IPS-18a (cell line): ENCODE data around the gene TWIST1.

Experiments
- H3K27ac ChIP-seq: one replicate; pipeline ENCODE4 v1.5.1; 2013; ENCODE audit warnings: low read length
- H3K27me3 ChIP-seq: one replicate; pipeline ENCODE4 v1.6.1; 2013; ENCODE audit warnings: mild to moderate bottlenecking, low read length; ENCODE audit not compliant: control insufficient read depth, insufficient read depth
- H3K36me3 ChIP-seq: one replicate; pipeline ENCODE4 v1.6.1; 2013; ENCODE audit warnings: low read depth, low read length; ENCODE audit not compliant: control insufficient read depth
- H3K4me1 ChIP-seq: one replicate; pipeline ENCODE4 v1.6.1; 2013; ENCODE audit warnings: low read depth, low read length; ENCODE audit not compliant: control insufficient read depth
- H3K4me3 ChIP-seq: one replicate; pipeline ENCODE4 v1.5.1; 2013; ENCODE audit warnings: low read length
- H3K9ac ChIP-seq: one replicate; pipeline ENCODE4 v1.6.1; 2013; ENCODE audit warnings: mild to moderate bottlenecking, low read length, moderate library complexity
- H3K9me3 ChIP-seq: one replicate; pipeline ENCODE4 v1.6.1; 2013; ENCODE audit warnings: low read depth, low read length; ENCODE audit not compliant: control insufficient read depth

Gene TWIST1

DNA sequence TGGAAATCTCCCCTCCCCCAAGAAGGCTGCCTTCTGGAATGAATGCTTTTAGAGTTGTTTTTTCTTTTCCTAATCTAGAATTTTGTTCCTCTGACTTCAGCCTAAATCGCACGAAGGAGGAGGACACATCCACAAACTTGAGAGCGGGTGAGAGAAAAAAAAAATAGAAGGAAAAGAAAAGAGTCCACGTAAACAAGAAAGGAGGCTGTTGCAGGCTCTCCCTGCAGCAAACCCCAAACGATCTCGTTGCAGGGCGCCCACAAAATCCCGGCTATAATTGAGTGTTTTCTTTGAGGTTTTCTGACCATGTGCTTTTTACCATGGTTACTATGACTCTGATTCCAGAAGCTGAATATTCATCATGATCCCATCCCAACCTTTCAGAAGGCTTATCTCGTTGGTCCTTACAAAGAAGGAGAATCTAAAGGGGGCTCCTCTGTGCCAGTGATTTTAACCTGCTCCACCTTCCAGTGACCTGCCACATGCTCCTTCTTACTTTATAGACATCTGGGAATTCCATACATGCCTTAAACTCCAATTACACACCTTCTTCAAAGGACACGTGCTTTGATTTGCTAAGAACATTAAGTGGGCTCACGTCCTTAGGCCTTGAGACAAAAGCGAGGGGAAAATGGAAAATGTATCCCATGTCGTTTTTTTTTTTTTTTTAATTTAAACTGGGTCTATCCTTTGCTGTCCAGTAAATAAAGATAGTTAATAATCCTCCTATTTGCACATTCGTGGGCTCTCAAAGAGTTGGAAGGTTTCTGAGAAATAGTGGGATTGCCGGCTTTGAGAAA is 5.8 kb downstream of the TWIST1 start:
- H3K27ac ChIP-seq: no peak overlapping the region
- peak overlapping the region; percentile 25 for H3K4me3 ChIP-seq
- H3K9ac ChIP-seq: no peak overlapping the region
- peaks cover 100% of the 10 kb centered on the region for H3K27me3 ChIP-seq
- H3K9me3 ChIP-seq: peaks cover 3% of the 10 kb centered on the region
- H3K4me1 ChIP-seq: peaks cover 47% of the 10 kb centered on the region
- no peaks in the 10 kb centered on the region for H3K36me3 ChIP-seq

- peaks cover 49% of the 10 kb centered on the region for H3K4me1 ChIP-seq
- H3K27me3 ChIP-seq: peaks cover 100% of the 10 kb centered on the region
- H3K27ac ChIP-seq: no peak overlapping the region
Measured at GRCh38 chr7:19110776-19111175, 6.7 kb downstream of the TWIST1 start.

DNA sequence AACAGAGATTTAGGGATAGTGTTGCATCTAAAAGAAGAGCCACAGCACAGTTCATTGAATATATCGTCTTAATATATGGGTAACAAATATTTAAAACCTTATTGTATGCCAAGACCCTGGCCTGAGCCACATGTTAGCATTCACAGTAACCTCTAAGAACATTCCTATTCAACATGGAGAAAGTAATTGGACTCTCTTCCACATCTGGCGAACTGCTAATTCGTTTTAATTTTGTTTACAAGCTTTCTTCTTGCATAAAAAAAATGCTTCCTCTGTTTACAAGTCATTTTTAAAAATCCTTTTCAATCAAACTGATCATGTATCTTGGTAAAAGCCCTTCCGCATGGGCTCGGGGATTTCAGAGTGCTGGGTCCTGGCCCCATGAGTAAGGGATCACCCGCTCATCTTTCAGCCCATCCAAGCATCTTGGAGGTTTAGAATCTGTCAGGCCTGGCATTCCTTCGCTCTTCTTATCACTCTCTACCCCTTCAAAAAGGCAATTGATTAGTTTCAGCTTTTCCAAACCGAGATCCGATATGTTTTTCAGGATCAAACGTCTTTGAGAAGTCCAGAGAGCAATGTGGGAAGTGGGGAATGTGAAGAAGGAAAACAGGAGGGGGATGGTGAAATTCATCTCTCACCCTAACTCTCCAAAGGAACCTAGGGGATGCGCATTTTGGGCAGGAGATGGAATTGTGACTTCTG is 7.3 kb downstream of the TWIST1 start:
- H3K27me3 ChIP-seq: peaks cover 100% of the 10 kb centered on the region

More at GRCh38 chr7:19110776-19111175, 6.7 kb downstream of the TWIST1 start:
- Histone ChIP-seq H3K9me3 (peaks cover 3% of the 10 kb centered on the region), H3K36me3 (no peaks in the 10 kb centered on the region), H3K4me3 (peak overlapping the region; percentile 10), H3K9ac (no peak overlapping the region)

GRCh38 chr7:19109000-19109946 is 8.2 kb downstream of the TWIST1 start:
- H3K4me3 ChIP-seq: peak overlapping the region; percentile 65
- peaks cover 3% of the 10 kb centered on the region for H3K9me3 ChIP-seq
- H3K36me3 ChIP-seq: no peaks in the 10 kb centered on the region
- peaks cover 51% of the 10 kb centered on the region for H3K4me1 ChIP-seq
- no peak overlapping the region for H3K27ac ChIP-seq
- H3K9ac ChIP-seq: no peak overlapping the region
- H3K27me3 ChIP-seq: peaks cover 100% of the 10 kb centered on the region

More for the DNA sequence above, 7.3 kb downstream of the TWIST1 start:
- peak overlapping the region; percentile 10 for H3K4me3 ChIP-seq
- H3K9me3 ChIP-seq: peaks cover 3% of the 10 kb centered on the region
- no peak overlapping the region for H3K27ac ChIP-seq
- no peak overlapping the region for H3K9ac ChIP-seq
- H3K4me1 ChIP-seq: peaks cover 51% of the 10 kb centered on the region
- H3K36me3 ChIP-seq: no peaks in the 10 kb centered on the region

- peaks cover 46% of the 10 kb centered on the region for H3K4me1 ChIP-seq
- no peak overlapping the region for H3K27ac ChIP-seq
- peaks cover 97% of the 10 kb centered on the region for H3K27me3 ChIP-seq
- no peak overlapping the region for H3K9ac ChIP-seq
- H3K9me3 ChIP-seq: no peaks in the 10 kb centered on the region
- no peaks in the 10 kb centered on the region for H3K36me3 ChIP-seq
- peak overlapping the region; percentile 65 for H3K4me3 ChIP-seq
Measured at GRCh38 chr7:19107356-19108146, 9.9 kb downstream of the TWIST1 start.

GRCh38 chr7:19107081-19107355 is 10.4 kb downstream of the TWIST1 start:
- Histone ChIP-seq H3K4me3 (peak overlapping the region; percentile 65), H3K9ac (no peak overlapping the region), H3K27ac (no peak overlapping the region), H3K9me3 (no peaks in the 10 kb centered on the region), H3K27me3 (peaks cover 91% of the 10 kb centered on the region), H3K4me1 (peaks cover 42% of the 10 kb centered on the region), H3K36me3 (no peaks in the 10 kb centered on the region)

DNA sequence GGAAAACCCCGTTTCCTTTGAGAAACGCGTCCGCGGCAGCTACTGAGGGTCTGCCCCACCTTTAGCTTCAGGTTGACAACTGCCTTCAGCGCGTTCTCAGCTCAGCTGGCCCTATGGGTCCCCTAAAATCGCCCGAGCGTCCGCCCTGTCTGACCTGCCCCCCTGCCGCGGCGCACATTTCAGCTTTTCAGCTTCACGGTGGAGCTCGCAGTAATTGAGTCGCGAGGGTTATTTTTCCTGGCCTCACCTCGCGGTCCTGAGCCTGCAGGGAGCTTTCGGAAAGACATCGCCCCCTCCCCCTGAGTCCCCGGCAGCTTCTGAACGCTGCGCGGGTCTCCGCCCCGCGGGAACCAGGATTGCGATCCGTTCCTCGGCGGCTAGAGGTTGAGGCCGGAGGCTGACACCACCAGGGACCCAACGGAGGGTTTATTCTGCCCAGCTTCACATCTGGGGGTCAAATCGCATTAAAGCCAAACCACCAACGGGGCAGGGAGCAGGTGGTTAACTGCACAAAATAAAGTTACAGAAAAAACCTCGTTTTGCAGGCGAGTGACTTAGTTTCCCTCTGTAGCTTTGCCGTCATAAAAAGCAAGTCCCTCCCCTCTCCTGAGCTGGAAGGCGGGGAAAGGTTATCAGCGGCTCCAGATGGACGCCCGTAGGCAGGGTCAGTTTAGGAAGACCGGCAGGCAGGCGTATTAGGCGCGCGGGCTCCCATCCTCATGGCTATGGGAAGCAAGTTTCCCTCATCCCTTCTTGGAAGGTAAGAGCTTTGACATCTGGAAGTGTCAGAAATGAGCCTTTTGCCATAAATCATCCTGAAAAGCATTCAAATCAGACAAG is 11.0 kb downstream of the TWIST1 start:
- Histone ChIP-seq H3K36me3 (no peaks in the 10 kb centered on the region), H3K9ac (no peak overlapping the region), H3K27me3 (peaks cover 86% of the 10 kb centered on the region), H3K27ac (no peak overlapping the region), H3K4me1 (peaks cover 36% of the 10 kb centered on the region), H3K4me3 (peak overlapping the region; percentile 65), H3K9me3 (no peaks in the 10 kb centered on the region)

- Histone ChIP-seq H3K27me3 (peaks cover 77% of the 10 kb centered on the region), H3K9me3 (no peaks in the 10 kb centered on the region), H3K4me3 (peak overlapping the region; percentile 65), H3K36me3 (no peaks in the 10 kb centered on the region), H3K9ac (no peak overlapping the region), H3K4me1 (peaks cover 27% of the 10 kb centered on the region), H3K27ac (no peak overlapping the region)
Measured at GRCh38 chr7:19105546-19105945, 11.9 kb downstream of the TWIST1 start.

- Histone ChIP-seq H3K4me3 (no peak overlapping the region), H3K4me1 (peaks cover 23% of the 10 kb centered on the region), H3K9ac (no peak overlapping the region)
Measured at GRCh38 chr7:19104811-19105210, 12.6 kb downstream of the TWIST1 start.

GRCh38 chr7:19102884-19103283 is 14.6 kb downstream of the TWIST1 start:
- Histone ChIP-seq H3K36me3 (no peaks in the 10 kb centered on the region), H3K9me3 (no peaks in the 10 kb centered on the region), H3K27ac (no peak overlapping the region), H3K9ac (no peak overlapping the region), H3K27me3 (peaks cover 50% of the 10 kb centered on the region), H3K4me1 (peaks cover 14% of the 10 kb centered on the region), H3K4me3 (no peak overlapping the region)

More at GRCh38 chr7:19104811-19105210, 12.6 kb downstream of the TWIST1 start:
- H3K27ac ChIP-seq: no peak overlapping the region
- peaks cover 69% of the 10 kb centered on the region for H3K27me3 ChIP-seq
- no peaks in the 10 kb centered on the region for H3K36me3 ChIP-seq
- H3K9me3 ChIP-seq: no peaks in the 10 kb centered on the region
